ENCODE results near the gene NUMB. TPM values are rescaled to one million over a fixed set of nuclear protein-coding genes. Genes with fewer than 3 reads are reported as not detected.
"Not testable (repeated sequence)": the region's sequence is repeated elsewhere in the genome, so short reads cannot be mapped to it uniquely, and the experiment has no call there.

The NUMB gene
- polyA plus RNA-seq, 1 donor = 29.7 TPM

DNA sequence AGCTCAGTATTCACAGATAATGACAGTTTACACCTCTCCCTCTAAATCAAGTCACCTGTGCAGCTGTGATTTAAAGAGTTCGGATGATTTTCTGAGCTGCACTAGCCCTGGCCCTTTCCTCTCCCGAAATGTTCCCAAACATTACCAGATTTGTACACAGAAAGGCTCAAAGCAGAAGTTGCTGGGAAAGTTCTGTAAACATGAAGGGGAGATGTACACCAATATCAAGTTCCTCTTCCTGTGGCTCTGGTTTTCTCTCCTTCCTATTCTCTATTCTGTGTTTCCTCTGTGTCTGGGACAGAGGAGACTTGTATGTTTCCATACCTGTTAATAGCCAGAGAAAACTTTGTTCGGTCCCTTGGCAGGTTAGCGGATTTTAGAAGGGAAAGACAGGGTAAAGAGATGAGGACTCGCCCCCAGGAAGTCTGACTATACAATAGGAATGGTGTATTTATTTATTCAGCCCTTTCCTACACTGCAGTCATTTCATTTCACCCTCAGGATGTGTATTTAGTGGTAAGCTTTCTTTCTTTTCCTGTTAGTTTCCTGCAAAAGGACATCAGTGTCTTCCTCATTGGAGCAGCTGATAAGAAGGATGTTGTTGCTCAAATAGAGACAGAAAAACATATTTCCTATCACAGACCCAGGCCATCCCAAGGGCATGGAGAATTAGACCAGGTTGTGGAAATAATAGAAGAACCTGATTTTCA lies 7.6 kb upstream of the NUMB start:
- no peak for DNase-seq (ENCODE audit: low read depth)

DNA sequence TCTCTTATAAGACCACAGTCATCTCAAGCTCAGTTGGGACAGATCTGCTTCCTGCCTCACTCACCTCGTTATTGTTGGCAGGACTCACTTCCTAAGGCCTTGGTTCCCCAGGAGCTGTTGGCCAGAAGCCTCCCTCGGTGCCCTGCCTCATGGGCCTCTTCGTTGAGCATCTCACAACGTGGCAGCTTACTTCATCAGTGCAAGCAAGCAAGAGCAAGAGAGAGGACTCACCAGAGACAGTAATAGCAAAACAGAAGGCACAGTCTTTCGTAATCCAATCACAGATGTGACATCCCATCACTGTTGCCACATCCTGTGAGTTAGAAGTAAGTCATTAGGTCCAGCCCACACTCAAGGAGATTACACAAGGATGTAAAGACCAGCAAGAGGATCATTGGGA lies 5.1 kb upstream of the NUMB start:
- no peak for DNase-seq (ENCODE audit: low read depth)

DNA sequence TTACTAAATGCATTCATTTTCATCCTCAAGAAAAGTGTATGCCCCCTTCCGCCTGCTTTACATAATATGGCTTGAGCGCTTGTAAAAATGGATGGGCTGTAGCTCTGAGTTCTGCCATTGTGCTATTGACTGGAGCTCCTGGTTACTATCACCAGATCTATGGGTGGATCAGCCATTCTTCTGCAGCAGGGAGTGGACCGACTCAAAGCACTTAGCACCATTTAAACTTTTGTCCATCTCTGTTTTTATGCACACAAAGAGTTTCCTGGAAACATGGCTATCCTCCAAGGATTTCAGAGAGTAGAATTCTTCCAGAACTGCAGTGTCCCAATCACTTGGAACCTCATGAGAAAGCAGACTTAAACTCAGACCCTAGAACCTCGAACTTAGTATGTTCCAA lies 4.5 kb upstream of the NUMB start:
- DNase-seq (ENCODE audit: low read depth) = no peak

DNA sequence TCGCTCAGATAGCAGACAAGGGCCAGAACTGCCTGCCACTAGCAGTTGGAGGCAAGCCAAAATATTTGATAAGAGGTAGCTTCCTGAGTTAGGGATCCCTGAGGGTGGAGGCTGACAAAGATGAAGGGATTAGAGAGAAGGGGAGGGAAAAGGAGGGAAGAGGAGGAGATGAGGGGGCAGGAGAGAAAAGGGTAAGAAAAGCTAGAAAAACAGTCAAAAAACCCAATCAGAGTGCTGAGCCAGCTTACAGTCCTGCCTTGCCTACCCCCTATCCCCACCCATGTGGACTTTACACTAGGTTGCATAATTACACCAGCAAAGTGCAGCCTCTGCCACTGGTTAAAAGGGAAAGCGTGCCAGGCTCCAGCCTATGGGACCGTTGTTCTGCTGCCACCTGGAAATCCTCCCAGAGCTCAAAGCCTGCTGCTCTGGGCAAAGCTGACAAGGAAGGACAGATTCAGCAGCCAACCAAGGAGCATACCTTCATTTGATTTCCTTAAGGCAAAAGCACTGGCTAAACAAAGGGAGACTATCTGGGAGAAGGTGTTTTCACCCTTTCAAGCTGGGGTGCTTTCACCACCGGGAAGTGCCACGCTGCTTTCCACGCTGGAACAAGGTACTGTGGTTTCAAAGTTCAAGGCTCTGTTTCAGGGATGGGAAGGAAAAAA lies 3.8 kb upstream of the NUMB start:
- DNase-seq (ENCODE audit: low read depth) = no peak

DNA sequence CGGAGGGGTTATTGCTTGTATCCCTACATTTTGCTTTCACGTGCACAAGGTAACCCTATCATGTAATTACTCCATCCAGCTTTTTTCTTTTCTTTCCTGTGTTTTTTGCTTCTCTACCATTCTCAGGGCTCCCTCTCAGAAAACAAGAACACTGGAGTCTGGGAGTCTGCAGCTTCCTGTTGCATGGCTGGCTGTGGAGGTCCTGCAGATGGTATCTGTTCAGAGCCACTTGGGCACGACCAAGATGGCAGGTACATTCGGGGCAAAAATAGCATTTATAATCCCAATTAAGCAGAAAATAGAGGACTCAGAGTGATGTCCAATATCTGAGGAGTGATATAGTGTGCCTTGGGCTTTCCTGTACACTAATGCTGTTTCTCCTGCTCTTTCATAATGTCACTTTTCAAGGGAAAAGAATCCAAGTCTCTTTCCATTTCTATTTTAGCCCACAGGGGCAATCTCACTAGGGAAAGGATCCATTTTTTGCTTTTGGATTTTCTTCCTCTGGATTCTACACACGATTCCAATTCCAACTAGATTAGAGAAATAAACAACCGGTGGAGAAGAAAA lies 3.2 kb upstream of the NUMB start:
- DNase-seq (ENCODE audit: low read depth) = no peak

DNA sequence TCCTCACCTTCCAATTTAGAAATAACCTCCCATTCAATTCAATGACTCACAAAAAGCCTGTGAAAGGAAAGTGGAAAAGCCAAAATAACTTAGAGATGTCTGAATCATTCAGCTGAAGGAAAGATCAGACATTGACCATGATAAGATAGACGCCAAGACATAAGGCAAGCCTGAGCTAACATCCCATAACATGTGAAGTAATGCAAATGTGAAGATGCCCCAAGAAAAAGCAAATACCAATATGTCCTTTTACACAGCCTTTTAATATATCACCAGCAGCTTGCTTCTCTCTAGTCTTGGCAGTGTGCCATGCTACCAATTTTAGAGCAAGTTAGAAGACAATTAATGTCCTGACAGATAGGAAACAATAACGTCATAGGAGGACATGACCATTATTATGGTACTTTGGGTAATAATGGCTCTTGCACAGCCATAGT lies 2.4 kb upstream of the NUMB start:
- DNase-seq (ENCODE audit: low read depth) = no peak

DNA sequence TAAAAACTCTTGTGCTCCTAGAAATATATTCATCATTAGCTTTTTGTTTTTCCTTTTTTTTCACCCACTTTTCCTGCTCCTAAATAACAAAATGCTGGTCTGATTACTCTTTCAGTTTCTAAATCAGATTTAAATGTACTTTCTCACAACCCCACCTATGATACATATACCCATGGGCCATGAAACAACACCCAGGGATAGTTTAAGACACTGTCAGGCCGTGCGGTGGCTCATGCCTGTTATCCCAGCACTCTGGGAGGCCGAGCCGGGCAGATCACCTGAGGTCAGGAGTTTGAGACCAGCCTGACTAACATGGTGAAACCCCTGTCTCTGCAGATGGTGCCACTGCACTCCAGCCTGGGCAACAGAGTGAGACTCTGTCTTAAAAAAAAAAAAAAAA lies 1.6 kb upstream of the NUMB start:
- DNase-seq (ENCODE audit: low read depth) = no peak

DNA sequence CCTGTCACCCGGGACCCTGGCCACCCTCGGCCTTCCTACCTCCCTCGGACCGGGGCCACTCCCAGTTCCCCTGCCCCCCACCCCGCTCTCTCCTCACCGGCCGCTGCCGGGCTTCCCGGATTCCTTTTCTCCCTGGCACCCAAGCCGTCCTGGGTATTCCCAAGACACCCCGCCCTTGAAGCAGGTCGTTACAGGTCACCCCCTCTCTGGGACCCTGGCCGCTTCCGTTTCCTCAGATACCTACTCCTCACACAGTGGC lies 493 bp downstream of the NUMB start:
- DNase-seq (ENCODE audit: low read depth) = no peak

DNA sequence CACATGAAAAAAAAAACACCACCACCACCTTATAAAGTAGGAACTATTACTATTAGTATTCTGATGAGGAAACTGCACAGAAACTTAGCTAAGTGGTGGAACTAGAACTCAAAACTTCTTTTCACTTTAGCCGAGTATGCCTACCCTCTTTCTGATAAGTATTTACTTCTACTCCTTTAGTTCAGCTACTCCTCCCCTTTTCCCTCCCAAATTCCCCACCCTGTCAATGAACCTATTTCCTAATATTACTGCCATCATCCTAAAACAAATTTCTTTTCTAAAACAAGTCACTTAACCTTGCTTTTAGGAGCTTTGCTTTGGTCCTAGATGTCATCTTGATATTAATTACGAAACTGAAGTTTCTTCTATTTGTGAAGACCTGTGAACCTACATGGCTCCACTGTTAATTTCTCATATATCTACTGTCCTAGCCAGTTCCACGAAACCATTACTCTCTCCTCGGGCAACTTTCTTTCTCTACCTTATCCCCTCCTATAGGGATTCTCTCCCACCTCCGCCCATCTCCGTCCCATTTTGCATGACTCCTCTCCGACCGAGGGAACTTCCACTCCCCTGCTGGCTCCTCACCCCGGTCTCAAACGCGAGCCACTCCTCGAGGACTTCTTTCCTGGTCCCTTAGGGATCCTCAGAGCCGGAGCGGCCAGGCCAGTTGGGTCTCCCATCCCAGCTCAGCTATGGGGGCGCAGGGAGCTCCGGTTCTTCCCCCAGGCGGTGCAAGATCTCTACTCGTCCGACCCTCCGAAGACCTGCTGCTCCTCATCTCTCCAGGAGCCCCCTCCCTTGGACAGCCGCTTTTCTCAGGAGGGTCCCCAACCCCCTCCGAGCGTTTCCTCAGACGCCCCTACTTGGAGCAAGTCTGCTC lies 1.1 kb downstream of the NUMB start:
- DNase-seq (ENCODE audit: low read depth) = no peak

DNA sequence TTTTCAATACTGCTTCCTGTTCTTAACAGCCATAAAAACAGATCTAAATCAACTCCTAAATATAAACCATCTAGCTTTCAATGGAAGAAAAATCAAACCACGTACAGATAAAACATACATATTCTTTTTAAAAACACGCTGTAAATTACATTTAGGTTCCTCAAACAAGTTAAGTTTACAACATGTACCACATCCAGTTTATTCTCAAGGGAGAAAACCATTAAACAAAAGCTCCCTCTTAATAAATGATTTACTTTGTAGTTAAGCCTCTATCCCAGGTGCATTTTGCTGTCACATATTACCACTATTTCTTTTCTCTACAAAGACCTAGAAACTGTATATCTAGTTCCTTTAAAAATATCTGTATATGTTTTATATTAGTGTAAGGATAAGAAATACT lies 3.1 kb downstream of the NUMB start:
- DNase-seq (ENCODE audit: low read depth) = no peak

DNA sequence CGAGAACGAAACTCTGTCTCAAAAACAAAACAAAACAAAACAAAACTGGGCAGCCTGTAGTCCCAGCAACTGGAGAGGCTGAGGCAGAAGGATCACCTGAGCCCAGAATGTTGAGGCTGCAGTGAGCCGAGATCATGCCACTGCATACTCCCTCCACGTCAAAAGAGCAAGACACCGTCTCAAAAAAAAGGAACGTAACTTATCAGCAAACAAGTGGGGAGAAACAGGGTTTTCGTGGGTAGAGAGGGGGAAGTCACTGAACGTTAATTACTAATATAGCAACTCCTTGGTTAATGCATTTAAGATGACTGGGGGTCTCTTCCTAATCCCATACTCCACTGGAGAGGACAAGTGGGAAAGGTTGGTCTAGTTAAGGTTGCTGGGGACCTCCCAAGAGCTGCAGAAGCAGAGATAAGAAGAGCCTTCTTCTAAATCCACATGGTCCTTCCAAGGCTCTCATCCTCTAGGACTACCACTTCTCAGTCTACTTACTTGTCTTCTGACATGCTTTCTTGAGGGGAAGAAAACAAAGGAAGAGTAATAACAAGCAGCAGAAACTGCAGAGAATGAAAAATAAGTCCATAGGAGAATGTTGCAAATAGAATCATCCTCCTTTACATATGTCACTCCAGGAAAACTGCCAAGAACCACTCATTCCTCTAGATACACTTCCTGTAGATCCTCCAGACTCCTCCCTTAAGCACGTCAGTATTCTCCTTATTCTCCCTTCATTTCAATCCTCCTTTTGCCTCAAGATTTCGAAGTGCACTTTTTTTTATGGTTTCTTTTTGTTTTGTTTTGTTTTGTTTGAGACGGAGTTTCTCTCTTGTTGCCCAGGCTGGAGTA lies 5.8 kb downstream of the NUMB start:
- peak; percentile 72 for DNase-seq (ENCODE audit: low read depth)

DNA sequence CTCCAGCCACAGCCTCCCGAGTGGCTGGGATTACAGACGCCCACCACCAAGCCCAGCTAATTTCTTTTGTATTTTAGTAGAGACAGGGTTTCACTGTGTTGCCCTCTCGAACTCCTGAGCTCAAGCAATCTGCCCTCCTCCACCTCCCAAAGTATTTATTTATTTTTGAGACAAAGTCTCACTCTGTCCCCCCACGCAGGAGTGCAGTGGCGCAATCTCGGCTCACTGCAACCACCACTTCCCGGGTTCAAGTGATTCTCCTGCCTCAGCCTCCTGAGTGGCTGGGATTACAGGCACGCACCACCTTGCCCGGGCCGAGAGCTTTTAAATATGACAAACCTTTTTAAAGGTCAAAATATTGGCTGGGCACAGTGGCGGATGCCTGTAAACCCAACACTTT lies 14.6 kb downstream of the NUMB start:
- DNase-seq (ENCODE audit: low read depth) = no peak

DNA sequence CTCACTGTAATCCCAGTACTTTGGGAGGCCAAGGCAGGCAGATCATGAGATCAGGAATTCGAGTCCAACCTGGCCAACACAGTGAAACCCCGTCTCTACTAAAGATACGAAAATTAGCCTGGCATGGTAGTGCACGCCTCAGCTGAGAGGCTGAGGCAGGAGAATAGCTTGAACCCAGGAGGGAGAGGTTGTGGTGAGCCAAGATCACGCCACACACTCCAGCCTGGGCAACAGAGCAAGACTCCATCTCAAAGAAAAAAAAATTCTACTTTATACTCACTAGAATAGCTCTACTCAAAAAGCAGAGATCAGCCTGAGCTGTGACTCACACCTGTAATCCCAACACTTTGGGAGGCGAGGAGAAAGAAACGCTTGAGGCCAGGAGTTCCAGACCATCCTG lies 17.1 kb downstream of the NUMB start:
- DNase-seq (ENCODE audit: low read depth) = no peak

DNA sequence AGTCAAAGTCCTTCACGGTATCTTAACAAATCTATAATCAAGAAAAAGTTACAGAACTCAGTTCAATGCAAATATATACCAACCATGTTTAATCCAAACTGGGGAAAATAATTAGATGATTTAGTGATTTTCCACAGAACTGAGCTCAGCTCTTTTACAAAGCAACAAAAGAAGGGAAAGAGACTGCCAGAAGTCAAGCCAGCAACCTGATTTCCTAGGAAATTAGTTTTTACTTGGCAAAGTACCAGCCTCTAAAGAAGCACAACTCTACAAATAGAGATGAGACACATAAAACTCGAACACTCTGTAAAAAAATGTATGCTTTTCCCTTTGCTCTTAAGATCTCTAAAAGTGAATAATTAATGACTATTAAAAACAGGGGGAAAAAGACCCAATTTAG lies 19.4 kb downstream of the NUMB start:
- DNase-seq (ENCODE audit: low read depth) = no peak

DNA sequence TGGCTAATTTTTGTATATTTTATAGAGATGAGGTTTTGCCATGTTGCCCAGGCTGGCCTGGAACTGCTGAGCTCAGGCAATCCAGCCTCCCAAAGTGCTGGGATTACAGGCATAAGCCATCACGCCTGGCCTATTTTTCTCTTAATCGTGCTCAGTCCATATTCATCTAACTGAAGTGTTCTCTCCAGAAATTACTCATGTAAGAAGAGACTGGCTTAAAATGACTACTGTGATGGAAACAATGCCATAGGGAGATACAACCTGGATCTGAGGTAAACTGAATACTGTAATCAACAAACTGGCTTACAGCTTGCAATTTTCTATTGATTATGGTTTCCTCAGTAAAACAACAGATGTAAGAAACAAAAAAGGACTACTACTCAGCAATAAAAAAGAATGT lies 21.1 kb downstream of the NUMB start:
- DNase-seq (ENCODE audit: low read depth) = no peak

DNA sequence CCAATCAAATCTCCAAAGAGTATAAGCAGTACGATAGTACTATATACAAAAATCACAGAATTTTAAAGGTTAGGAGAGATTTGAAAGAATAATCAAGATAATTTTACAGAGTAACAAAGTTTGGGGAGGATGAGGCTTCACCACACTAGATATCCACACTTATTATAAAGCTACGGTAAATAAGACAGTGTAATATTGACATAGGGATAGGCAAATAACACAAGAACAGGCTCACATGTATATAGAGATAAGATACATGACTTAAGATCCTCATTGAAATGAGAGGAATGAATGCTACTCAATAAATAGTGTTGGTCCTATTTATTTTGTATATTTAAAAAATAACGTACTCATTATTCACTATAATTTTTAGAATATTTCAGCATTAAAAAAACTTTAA lies 26.2 kb downstream of the NUMB start:
- DNase-seq (ENCODE audit: low read depth) = no peak

DNA sequence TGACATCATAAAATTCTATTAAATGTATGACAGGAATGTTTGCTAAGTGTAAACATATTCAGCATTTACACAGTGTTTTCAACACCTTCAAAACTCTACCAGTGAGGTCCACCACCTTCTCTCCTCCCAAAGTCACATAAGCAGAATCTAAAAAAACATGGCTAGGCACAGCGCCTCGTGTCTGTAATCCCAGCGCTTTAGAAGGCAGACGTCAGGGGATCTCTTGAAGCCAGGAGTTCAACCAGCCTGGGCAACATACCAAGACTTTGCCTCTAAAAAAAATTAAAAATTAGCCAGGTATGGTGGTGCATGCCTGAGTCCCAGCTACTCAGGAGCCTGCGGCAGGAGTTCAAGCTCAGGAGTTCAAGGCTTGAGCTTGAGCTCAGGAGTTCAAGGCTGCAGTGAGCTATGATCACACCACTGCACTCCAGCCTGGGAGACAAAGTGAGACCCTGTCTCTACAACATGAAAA lies 30.0 kb downstream of the NUMB start:
- no peak for DNase-seq (ENCODE audit: low read depth)

DNA sequence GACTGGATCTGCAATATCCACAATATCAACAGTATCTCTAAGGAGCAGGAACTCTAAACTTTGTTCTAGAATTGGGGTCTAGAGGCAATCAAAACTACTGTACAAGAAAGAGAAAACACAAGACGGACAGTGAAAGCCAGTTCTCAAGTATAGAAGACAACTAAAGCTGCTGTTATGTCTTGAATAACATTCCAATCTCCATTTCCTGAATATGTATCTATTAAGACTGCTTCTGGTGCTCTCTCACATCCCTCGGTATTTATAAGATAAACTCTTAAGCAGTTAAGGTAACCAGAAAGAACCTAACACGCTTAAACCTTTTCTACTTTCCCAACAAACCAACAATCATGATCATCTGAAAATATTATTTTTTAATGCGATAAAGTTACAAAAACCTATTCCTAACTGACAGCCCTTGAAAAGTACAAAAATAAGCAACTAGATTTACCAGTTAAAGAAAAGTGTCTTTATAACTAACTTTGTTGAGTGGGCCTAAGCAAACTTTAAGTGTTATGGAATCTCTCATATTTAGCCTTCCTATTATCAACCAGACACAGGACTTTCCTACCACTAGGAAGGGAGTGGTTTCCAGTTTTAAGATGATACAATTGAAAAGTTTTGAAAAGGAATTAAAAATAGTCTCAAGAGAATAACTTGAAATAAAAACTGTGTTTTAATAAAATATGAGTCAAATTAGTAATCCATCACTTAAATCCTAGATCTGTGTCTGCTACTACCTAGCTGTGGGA lies 30.7 kb downstream of the NUMB start:
- no peak for DNase-seq (ENCODE audit: low read depth)

DNA sequence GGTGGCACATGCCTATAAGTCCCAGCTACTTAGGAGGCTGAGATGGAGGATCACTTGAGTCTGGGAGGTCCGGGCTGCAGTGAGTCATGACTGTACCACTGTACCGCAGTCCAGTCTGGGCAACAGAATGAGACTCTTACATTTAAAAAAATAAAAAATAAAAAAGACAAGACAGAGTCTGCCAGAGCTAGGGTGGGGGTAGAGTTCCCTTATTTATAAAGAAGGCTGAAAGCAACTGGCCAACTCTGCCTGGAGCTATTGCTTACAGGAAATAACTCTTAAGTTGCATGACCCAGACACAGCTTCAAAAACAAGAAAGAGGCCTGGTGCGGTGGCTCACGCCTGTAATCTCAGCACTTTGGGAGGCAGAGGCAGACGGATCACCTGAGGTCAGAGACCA lies 31.5 kb downstream of the NUMB start:
- DNase-seq (ENCODE audit: low read depth) = no peak

DNA sequence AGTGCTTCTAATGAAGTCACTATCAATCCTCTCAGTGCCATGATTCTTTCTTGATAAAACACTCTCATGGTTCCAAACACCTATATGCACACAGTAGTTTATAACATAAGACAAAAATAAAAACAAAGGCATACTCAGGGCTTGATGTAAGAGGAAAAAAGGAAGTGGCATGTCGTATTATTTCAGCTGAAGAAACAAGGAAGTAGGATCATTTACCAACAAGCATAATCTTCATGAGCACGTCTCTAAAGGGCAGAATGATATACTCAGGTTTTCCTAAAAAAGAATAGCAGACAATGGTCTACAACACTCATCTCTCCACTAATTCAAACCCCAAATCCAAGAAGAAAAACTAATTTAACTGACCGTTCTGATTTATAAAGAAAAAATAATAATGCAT lies 33.9 kb downstream of the NUMB start:
- DNase-seq (ENCODE audit: low read depth) = no peak

DNA sequence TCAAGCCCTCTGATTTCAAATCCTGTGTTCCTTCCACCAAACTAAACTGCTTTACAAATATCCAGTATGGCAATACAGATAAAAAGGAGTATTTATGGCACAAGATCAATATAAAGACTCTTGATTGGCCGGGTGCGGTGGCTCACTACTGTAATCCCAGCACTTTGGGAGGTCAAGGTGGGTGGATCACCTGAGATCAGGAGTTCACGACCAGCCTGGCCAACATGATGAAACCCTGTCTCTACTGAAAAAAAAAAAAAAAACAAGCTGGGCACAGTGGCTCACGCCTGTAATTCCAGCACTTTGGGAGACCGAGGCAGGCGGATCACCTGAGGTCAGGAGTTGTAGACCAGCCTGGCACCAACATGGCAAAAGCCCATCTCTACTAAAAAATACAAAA lies 35.3 kb downstream of the NUMB start:
- DNase-seq (ENCODE audit: low read depth) = not testable (repeated sequence)
